GM12891 (cell line): ENCODE data around the gene IL3RA.

Experiments
- POLR2A ChIP-seq: IDR thresholded peaks from 2 replicates; pipeline ENCODE4 v1.6.1; 2011; ENCODE audit warnings: low read depth, low read length, control low read depth
- POLR2AphosphoS5 ChIP-seq: IDR thresholded peaks from 2 replicates; pipeline ENCODE4 v1.6.1; 2011; ENCODE audit warnings: low read depth, low read length, control low read depth
- TAF1 ChIP-seq: IDR thresholded peaks from 2 replicates; pipeline ENCODE4 v1.6.1; 2011; ENCODE audit warnings: low read depth, low read length, control low read depth

GRCh38 chrX:1384658-1385252 is 48.2 kb downstream of the IL3RA start:
- TF ChIP-seq POLR2A: no peak; the same call in 1 of the 2 replicates
- TF ChIP-seq TAF1: no peak
- peak; percentile 73; the same call in 1 of the 2 replicates for TF ChIP-seq POLR2AphosphoS5
